COLO668 (cell line): Measurements from ENCODE around the gene SLC25A39.

Experiments used
- DNase-seq: peaks from one replicate; lab custom pipeline; 2025; ENCODE audit not compliant: unreplicated experiment; lab: John Stamatoyannopoulos, UW

SLC25A39 gene

GRCh38 chr17:44314869-44315661 is 9.6 kb downstream of the SLC25A39 start:
- DNase-seq, result peak; percentile 5

- no peak for DNase-seq
Observed at GRCh38 chr17:44314524-44314868, 10.1 kb downstream of the SLC25A39 start.

GRCh38 chr17:44314031-44314430 is 10.6 kb downstream of the SLC25A39 start:
- no peak for DNase-seq

- no peak for DNase-seq
Observed at GRCh38 chr17:44312396-44313104, 12.1 kb downstream of the SLC25A39 start.

- DNase-seq, result no peak
Observed at GRCh38 chr17:44311562-44312181, 13.0 kb downstream of the SLC25A39 start.

GRCh38 chr17:44310609-44311376 is 13.8 kb downstream of the SLC25A39 start:
- DNase-seq, result no peak

- DNase-seq, result no peak
Observed at GRCh38 chr17:44310188-44310587, 14.4 kb downstream of the SLC25A39 start.

GRCh38 chr17:44309472-44309871 is 15.2 kb downstream of the SLC25A39 start:
- DNase-seq, result peak; percentile 29

GRCh38 chr17:44308865-44309264 is 15.8 kb downstream of the SLC25A39 start:
- peak; percentile 40 for DNase-seq

- DNase-seq, result peak; percentile 62
Observed at GRCh38 chr17:44308320-44308818, 16.3 kb downstream of the SLC25A39 start, which contains the start of gene RUNDC3A. TSS of gene RUNDC3A (plus strand) at chr17:44308601. CDS start at chr17:44308833, 232 bp downstream.

GRCh38 chr17:44307387-44308186 is 17.0 kb downstream of the SLC25A39 start:
- peak; percentile 36 for DNase-seq

- no peak for DNase-seq
Observed at GRCh38 chr17:44304651-44305050, 20.0 kb downstream of the SLC25A39 start.

GRCh38 chr17:44297975-44298374 is 26.6 kb downstream of the SLC25A39 start:
- DNase-seq, result no peak

- no peak for DNase-seq
Observed at GRCh38 chr17:44293509-44294226, 31.0 kb downstream of the SLC25A39 start.

GRCh38 chr17:44287651-44288050 is 37.0 kb downstream of the SLC25A39 start:
- DNase-seq, result no peak

GRCh38 chr17:44284024-44284400 is 40.6 kb downstream of the SLC25A39 start:
- DNase-seq, result no peak

- DNase-seq, result no peak
Observed at GRCh38 chr17:44283344-44284023, 41.1 kb downstream of the SLC25A39 start.

GRCh38 chr17:44282264-44282663 is 42.4 kb downstream of the SLC25A39 start:
- DNase-seq, result no peak

- DNase-seq, result no peak
Observed at GRCh38 chr17:44281570-44281969, 43.1 kb downstream of the SLC25A39 start.
